Fibroblast of villous mesenchyme (primary cell): ENCODE measurements around the gene CACTIN. TPM values are rescaled to one million over a fixed set of nuclear protein-coding genes. Genes with fewer than 3 reads are reported as not detected.
"Not testable (repeated sequence)": the region's sequence is repeated elsewhere in the genome, so short reads cannot be mapped to it uniquely, and the experiment has no call there.

Experiments
- DNase-seq: peaks from one replicate; pipeline ENCODE4 v3.0.0-alpha.2; 2010; ENCODE audit warnings: low read depth
- H3K4me3 ChIP-seq: 2 replicates; pipeline ENCODE4 v1.5.1; 2011; ENCODE audit warnings: low read depth, mild to moderate bottlenecking, low read length
- CTCF ChIP-seq: IDR thresholded peaks from 2 replicates; pipeline ENCODE4 v1.5.1; 2012; ENCODE audit warnings: low read depth, mild to moderate bottlenecking, low read length; ENCODE audit not compliant: insufficient read depth
- total RNA-seq: library from RNA; depleted of rRNA; stranded (reverse); fragments of >200 nt; gene quantifications from 2 replicates; pipeline ENCODE4 v1.2.3, GENCODE V29; 2012

CACTIN gene
- total RNA-seq, 1 donor, result 17.7 TPM

- no peak for TF ChIP-seq CTCF
- no peak overlapping the region for H3K4me3 ChIP-seq
- no peak for DNase-seq
Measured at GRCh38 chr19:3651684-3652083, 25.1 kb upstream of the CACTIN start.

- no peak for DNase-seq
- TF ChIP-seq CTCF, result no peak
Measured at GRCh38 chr19:3649888-3650287, 23.3 kb upstream of the CACTIN start.

GRCh38 chr19:3648037-3648905 lies 21.7 kb upstream of the CACTIN start:
- DNase-seq, result no peak
- TF ChIP-seq CTCF, result no peak
- H3K4me3 ChIP-seq, result no peak overlapping the region

More at GRCh38 chr19:3649888-3650287, 23.3 kb upstream of the CACTIN start:
- no peak overlapping the region for H3K4me3 ChIP-seq

GRCh38 chr19:3647102-3647501 lies 20.5 kb upstream of the CACTIN start:
- DNase-seq, H3K4me3 ChIP-seq: not testable (repeated sequence)

GRCh38 chr19:3646336-3647092 lies 19.9 kb upstream of the CACTIN start:
- no peak overlapping the region for H3K4me3 ChIP-seq
- no peak for DNase-seq
- no peak for TF ChIP-seq CTCF

- no peak overlapping the region for H3K4me3 ChIP-seq
- TF ChIP-seq CTCF, result no peak
- DNase-seq, result no peak
Measured at GRCh38 chr19:3645726-3646125, 19.1 kb upstream of the CACTIN start.

GRCh38 chr19:3645067-3645396 lies 18.4 kb upstream of the CACTIN start:
- DNase-seq, result no peak
- no peak overlapping the region for H3K4me3 ChIP-seq

More at GRCh38 chr19:3645067-3645396, 18.4 kb upstream of the CACTIN start:
- no peak for TF ChIP-seq CTCF
